PC-9 (cell line): ENCODE measurements around the gene GRM8.

Experiments used
- EZH2 ChIP-seq: fragments of 200-600 bp; sonication (generic); IDR thresholded peaks from 2 replicates; pipeline ENCODE4 v1.8.0; 2017; ENCODE audit warnings: antibody characterized with exemption, low read depth
- TF ChIP-seq, protein P1 (sequence below): fragments of 200-600 bp; sonication (generic); conservative IDR thresholded peaks from 2 replicates; pipeline ENCODE4 v1.6.1; 2017; ENCODE audit warnings: mixed run types, antibody characterized with exemption, mild to moderate bottlenecking, moderate library complexity

DNA sequence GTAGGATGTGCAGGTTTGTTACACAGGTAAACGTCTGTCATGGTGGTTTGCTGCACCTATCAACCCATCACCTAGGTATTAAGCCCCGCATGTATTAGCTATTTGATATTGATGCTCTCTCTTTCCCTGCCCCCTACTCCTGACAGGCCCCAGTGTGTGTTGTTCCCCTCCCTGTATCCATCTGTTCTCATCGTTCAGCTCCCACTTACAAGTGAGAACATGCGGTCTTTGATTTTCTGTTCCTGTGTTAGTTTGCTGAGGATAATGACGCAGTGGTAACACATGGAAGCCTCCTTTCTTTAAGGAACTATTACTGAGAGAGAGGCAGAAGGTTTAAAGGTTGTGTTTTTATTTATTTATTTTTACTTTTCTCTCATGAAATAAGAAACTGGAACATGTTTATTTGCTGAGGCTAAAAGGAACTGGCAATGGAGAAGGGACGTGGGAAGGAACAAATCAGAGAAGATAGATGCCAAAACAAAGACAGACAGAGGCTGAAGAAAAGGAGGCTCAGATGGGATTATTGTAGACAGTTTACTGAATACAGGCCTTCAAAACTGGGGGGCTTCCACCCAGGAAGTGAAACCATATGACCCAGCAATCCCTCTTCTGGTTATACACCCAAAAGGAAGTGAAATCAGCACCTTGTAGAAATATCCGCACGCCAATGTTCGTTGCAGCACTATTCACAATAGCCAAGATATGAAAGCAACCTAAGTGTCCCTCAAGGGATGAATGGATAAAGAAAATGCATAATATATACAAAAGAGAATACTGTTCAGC is 556.3 kb downstream of the GRM8 start:
- TF ChIP-seq, protein P1, sequence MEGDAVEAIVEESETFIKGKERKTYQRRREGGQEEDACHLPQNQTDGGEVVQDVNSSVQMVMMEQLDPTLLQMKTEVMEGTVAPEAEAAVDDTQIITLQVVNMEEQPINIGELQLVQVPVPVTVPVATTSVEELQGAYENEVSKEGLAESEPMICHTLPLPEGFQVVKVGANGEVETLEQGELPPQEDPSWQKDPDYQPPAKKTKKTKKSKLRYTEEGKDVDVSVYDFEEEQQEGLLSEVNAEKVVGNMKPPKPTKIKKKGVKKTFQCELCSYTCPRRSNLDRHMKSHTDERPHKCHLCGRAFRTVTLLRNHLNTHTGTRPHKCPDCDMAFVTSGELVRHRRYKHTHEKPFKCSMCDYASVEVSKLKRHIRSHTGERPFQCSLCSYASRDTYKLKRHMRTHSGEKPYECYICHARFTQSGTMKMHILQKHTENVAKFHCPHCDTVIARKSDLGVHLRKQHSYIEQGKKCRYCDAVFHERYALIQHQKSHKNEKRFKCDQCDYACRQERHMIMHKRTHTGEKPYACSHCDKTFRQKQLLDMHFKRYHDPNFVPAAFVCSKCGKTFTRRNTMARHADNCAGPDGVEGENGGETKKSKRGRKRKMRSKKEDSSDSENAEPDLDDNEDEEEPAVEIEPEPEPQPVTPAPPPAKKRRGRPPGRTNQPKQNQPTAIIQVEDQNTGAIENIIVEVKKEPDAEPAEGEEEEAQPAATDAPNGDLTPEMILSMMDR = no peak
- TF ChIP-seq EZH2 = no peak
